ENCODE measurements around the gene FREM2. TPM values are rescaled to one million over a fixed set of nuclear protein-coding genes. Genes with fewer than 3 reads are reported as not detected.

Gene FREM2
- total RNA-seq, 1 experiment from 2014 or later = 25.4 TPM

GRCh38 chr13:38755793-38756192 lies 68.9 kb downstream of the FREM2 start:
- no peak overlapping the region for H3K27ac Mint-ChIP-seq (ENCODE audit: unreplicated experiment)
- H3K27me3 Mint-ChIP-seq (ENCODE audit: unreplicated experiment) = no peaks in the 10 kb centered on the region
- CTCF ChIA-PET = no interaction called here
- H3K4me3 Mint-ChIP-seq (ENCODE audit: low read depth, unreplicated experiment) = no peak overlapping the region
- peaks cover 5% of the 10 kb centered on the region for H3K36me3 Mint-ChIP-seq (ENCODE audit: insufficient read depth, unreplicated experiment)
- intact Hi-C loops (cut with micrococcal nuclease; ENCODE audit: unreplicated experiment) = no loop called here
- TF ChIP-seq CTCF (IDR thresholded peaks at IDR 0.05; ENCODE audit: unreplicated experiment) = no peak
- H3K4me1 Mint-ChIP-seq (ENCODE audit: low read depth, unreplicated experiment) = no peaks in the 10 kb centered on the region
- no TSS peak for BruUV-seq (replicated peaks)
- no peaks in the 10 kb centered on the region for H3K9me3 Mint-ChIP-seq (ENCODE audit: low read depth, unreplicated experiment)
- DNase-seq = no peak

GRCh38 chr13:38758277-38758676 lies 71.4 kb downstream of the FREM2 start:
- intact Hi-C loops (cut with micrococcal nuclease; ENCODE audit: unreplicated experiment) = no loop called here

GRCh38 chr13:38759390-38759789 lies 72.5 kb downstream of the FREM2 start:
- CTCF ChIA-PET = no interaction called here

More at GRCh38 chr13:38758277-38758676, 71.4 kb downstream of the FREM2 start:
- Mint-ChIP-seq H3K36me3 (ENCODE audit: insufficient read depth, unreplicated experiment) (no peaks in the 10 kb centered on the region), H3K27me3 (ENCODE audit: unreplicated experiment) (no peaks in the 10 kb centered on the region), H3K27ac (ENCODE audit: unreplicated experiment) (no peak overlapping the region), H3K4me3 (ENCODE audit: low read depth, unreplicated experiment) (no peak overlapping the region), H3K4me1 (ENCODE audit: low read depth, unreplicated experiment) (peaks cover under 1% of the 10 kb centered on the region), H3K9me3 (ENCODE audit: low read depth, unreplicated experiment) (no peaks in the 10 kb centered on the region)
- CTCF ChIA-PET = no interaction called here
- no peak for TF ChIP-seq CTCF (IDR thresholded peaks at IDR 0.05; ENCODE audit: unreplicated experiment)
- DNase-seq = no peak
- no TSS peak for BruUV-seq (replicated peaks)

DNA sequence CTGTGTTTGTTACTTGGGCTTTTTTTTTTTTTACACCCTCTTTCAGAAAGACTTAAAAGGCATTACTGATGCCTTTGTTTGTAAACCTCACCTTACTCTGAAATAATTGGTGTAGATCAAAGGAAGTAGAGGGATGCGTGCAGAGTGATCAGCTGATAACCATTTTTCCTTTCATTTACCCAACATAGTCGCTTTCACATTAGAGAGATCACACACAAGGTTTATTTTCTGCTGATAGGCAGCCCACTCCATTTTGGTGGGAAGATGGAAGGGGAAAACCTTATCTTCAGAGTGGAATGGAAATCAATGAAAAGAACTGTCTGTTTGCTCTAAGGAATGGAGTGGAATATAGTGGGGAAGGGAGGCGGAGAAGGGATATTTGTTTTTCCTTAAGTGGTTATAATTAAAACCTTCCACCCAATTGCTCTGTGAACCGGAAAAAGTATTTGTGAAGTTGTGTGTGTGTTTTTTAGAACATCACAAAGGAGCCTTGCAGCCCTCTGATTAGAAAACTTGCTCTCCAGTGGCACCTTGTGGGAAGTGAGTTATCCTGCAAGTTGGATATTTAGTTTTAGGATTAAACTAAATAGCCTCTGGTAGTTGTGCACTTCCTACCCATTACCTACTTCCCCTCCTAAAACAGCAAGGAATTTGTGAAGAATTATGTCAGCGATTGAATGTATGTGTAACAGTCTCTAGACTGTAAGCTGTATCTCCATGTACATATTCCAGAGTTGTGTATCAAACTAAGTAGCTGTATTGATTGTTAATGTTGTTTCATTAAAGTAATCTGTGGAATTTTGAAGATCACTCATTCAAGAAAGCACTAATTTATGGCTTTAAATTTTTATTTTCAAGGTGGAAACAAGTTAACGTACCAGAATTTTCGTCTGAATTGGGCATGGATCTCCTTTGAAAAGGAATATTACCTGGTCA lies 76.8 kb downstream of the FREM2 start:
- no TSS peak for BruUV-seq (replicated peaks)
- Mint-ChIP-seq H3K9me3 (ENCODE audit: low read depth, unreplicated experiment) (no peaks in the 10 kb centered on the region), H3K27ac (ENCODE audit: unreplicated experiment) (peak overlapping the region; percentile 71), H3K27me3 (ENCODE audit: unreplicated experiment) (no peaks in the 10 kb centered on the region), H3K4me3 (ENCODE audit: low read depth, unreplicated experiment) (no peak overlapping the region), H3K36me3 (ENCODE audit: insufficient read depth, unreplicated experiment) (no peaks in the 10 kb centered on the region), H3K4me1 (ENCODE audit: low read depth, unreplicated experiment) (peaks cover 8% of the 10 kb centered on the region)
- TF ChIP-seq CTCF (IDR thresholded peaks at IDR 0.05; ENCODE audit: unreplicated experiment) = no peak
- intact Hi-C loops (cut with micrococcal nuclease; ENCODE audit: unreplicated experiment) = loop anchor here (1.0 to 5.0 kb wide), 4 partner anchors 77 to 171 kb away; no protein-coding TSS in a partner anchor
- CTCF ChIA-PET = interaction anchor here (0.5 to 1.3 kb wide), 2 partner anchors 78 to 1567 kb away, joined by 4 to 9 read pairs; partner anchors contain the start of gene FREM2
- peak; percentile 28 for DNase-seq

More at GRCh38 chr13:38759390-38759789, 72.5 kb downstream of the FREM2 start:
- Mint-ChIP-seq H3K27me3 (ENCODE audit: unreplicated experiment) (no peaks in the 10 kb centered on the region), H3K36me3 (ENCODE audit: insufficient read depth, unreplicated experiment) (no peaks in the 10 kb centered on the region), H3K4me1 (ENCODE audit: low read depth, unreplicated experiment) (peaks cover 8% of the 10 kb centered on the region), H3K27ac (ENCODE audit: unreplicated experiment) (no peak overlapping the region), H3K9me3 (ENCODE audit: low read depth, unreplicated experiment) (no peaks in the 10 kb centered on the region), H3K4me3 (ENCODE audit: low read depth, unreplicated experiment) (no peak overlapping the region)
- no peak for DNase-seq
- intact Hi-C loops (cut with micrococcal nuclease; ENCODE audit: unreplicated experiment) = no loop called here
- TF ChIP-seq CTCF (IDR thresholded peaks at IDR 0.05; ENCODE audit: unreplicated experiment) = no peak
- BruUV-seq (replicated peaks) = no TSS peak
